ENCODE measurements around the gene SCRN2. TPM values are rescaled to one million over a fixed set of nuclear protein-coding genes. Genes with fewer than 3 reads are reported as not detected.

SCRN2 gene
- total RNA-seq, 1 donor from 2014 or later = 33.1 TPM

DNA sequence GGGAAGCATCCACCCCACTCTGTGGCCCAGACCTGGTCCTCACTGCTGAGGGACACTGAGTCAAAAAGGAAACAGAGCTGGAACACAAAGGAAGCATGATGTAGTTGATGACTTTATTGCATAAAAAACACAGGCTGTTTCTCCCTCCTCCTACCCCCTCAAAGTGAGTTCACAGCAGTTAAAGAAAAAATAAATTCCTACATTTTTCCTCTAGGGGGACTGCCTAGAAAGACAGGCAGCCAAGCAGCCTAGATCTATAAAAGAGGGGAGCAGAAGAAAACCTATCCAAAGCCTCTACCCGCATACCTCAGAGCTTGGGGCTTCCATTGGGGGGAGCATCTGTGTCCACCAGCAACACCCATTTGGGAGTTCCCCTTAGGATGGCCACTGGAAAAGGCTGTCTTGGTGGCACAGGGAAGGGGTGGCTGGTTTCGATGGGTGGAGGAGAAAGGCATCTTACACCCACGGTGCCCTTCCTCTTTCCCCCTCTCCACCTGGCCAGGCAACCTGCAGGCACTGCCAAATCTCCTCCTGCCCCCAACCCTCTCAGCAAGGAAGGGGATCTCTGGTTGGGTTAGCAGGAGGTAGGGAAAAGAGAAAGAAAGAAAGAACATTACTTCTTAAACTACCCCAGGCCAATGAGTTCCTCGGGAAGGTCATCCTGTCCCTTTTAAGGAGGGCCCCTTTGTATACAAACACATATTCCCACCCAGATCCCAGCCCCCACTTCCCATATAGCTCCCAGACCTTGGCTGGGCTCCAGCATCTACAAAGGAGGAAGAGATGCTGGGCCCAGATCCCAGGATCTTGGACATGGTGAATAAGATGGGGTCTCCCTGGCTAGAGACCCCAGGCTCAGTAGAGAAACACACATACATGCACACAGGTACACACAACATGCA, 4.0 kb upstream of the SCRN2 start:
- Histone ChIP-seq H3K4me1 (peaks cover 33% of the 10 kb centered on the region), H3K36me3 (no peaks in the 10 kb centered on the region), H3K27ac (no peak overlapping the region), H3K9me3 (no peaks in the 10 kb centered on the region), H3K4me3 (no peak overlapping the region), H3K27me3 (no peaks in the 10 kb centered on the region)
- intact Hi-C loops (cut with DNase I) = no loop called here
- DNase-seq (ENCODE audit: extremely low spot score in 2 of 2) = no peak
- TF ChIP-seq POLR2AphosphoS5 (IDR thresholded peaks at IDR 0.05; ENCODE audit: insufficient read depth in 1 of 2, low read depth in 1 of 2) (no peak), POLR2A (IDR thresholded peaks at IDR 0.05) (no peak)

- H3K4me3 ChIP-seq = no peak overlapping the region
- no peak overlapping the region for H3K27ac ChIP-seq
- no peak for DNase-seq (ENCODE audit: extremely low spot score in 2 of 2)
- H3K9me3 ChIP-seq = no peaks in the 10 kb centered on the region
- H3K36me3 ChIP-seq = no peaks in the 10 kb centered on the region
- H3K27me3 ChIP-seq = no peaks in the 10 kb centered on the region
- TF ChIP-seq, protein P1, sequence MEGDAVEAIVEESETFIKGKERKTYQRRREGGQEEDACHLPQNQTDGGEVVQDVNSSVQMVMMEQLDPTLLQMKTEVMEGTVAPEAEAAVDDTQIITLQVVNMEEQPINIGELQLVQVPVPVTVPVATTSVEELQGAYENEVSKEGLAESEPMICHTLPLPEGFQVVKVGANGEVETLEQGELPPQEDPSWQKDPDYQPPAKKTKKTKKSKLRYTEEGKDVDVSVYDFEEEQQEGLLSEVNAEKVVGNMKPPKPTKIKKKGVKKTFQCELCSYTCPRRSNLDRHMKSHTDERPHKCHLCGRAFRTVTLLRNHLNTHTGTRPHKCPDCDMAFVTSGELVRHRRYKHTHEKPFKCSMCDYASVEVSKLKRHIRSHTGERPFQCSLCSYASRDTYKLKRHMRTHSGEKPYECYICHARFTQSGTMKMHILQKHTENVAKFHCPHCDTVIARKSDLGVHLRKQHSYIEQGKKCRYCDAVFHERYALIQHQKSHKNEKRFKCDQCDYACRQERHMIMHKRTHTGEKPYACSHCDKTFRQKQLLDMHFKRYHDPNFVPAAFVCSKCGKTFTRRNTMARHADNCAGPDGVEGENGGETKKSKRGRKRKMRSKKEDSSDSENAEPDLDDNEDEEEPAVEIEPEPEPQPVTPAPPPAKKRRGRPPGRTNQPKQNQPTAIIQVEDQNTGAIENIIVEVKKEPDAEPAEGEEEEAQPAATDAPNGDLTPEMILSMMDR (IDR thresholded peaks at IDR 0.05) = no peak
- TF ChIP-seq POLR2AphosphoS5 (IDR thresholded peaks at IDR 0.05; ENCODE audit: insufficient read depth in 1 of 2, low read depth in 1 of 2) (no peak), POLR2A (IDR thresholded peaks at IDR 0.05) (no peak)
- H3K4me1 ChIP-seq = peaks cover 41% of the 10 kb centered on the region
- intact Hi-C loops (cut with DNase I) = no loop called here
Observed at GRCh38 chr17:47844227-47844626, 3.2 kb upstream of the SCRN2 start.

DNA sequence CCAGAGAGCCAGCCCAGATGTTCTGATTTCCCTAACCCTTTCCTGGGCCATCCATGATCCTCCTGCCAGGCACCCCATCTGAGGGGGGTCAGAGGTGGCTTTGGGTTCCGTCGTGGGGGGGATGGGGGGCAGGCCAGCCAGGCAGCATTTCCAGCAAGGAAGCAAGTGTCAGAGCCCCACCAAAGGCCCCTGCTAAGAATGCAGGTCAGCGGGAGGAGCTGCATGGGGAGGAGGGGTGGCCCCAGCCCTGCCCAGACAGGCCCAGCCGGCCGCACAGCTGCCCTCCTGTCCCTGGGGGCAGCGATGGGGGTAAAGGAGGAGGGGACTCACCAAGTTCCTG, 2.3 kb upstream of the SCRN2 start:
- peaks cover 0 to 7% of the 10 kb centered on the region in 2 donors for H3K36me3 ChIP-seq
- H3K9me3 ChIP-seq = no peaks in the 10 kb centered on the region
- no peak overlapping the region for H3K4me3 ChIP-seq
- intact Hi-C loops (cut with DNase I) = no loop called here
- no peak for TF ChIP-seq POLR2AphosphoS5 (IDR thresholded peaks at IDR 0.05; ENCODE audit: insufficient read depth in 1 of 2, low read depth in 1 of 2)
- no peak overlapping the region for H3K27ac ChIP-seq
- H3K4me1 ChIP-seq = peaks cover 41% of the 10 kb centered on the region
- H3K27me3 ChIP-seq = no peaks in the 10 kb centered on the region
- DNase-seq (ENCODE audit: extremely low spot score in 2 of 2) = no peak

GRCh38 chr17:47841488-47842291, 617 bp upstream of the SCRN2 start:
- H3K36me3 ChIP-seq = peaks cover 0 to 16% of the 10 kb centered on the region in 2 donors

DNA sequence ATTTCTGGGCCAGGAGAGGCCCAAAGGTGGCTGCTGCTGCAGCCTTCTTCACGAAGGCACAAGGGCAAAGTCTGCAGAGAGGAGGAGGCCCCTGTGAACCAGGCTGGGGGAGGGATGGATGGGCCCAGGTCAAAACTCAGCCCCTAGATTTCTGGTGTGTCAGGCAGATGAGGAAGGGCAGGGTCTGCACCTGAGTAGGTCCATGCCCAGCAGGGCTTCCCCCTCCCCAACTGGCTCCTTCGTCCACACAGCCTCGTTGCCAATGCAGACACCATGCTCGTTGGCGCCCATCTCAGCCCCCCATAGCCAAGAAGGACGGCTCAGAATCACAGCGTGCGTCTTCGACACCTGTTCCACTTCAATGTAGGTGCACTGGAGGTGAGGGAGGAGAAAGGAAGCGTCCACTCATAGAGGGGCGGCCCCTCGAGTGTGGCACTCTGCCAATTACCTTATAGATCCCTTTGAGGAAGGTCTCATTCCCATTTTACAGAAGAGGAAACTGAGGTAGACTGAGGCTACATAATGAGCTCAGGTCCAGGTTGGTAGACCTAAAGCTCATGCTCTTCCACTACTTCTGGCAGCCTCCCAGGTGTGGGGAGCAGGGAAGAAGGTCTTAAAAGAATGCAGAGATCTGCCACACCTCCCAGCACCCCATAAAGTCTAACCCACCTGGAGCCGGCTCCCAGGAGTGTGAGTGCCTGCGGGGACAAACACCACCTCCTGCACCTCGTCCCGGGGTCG, 902 bp downstream of the SCRN2 start:
- H3K27ac ChIP-seq = peak overlapping the region; percentile 77
- intact Hi-C loops (cut with DNase I) = loop anchor here (2.0 kb wide), 1 partner anchor 51 kb away; no protein-coding TSS in a partner anchor
- H3K27me3 ChIP-seq = no peaks in the 10 kb centered on the region
- peaks cover 29% of the 10 kb centered on the region for H3K4me1 ChIP-seq
- H3K4me3 ChIP-seq = peak overlapping the region; percentile 76 to 83
- H3K36me3 ChIP-seq = peaks cover 0 to 21% of the 10 kb centered on the region in 2 donors
- DNase-seq (ENCODE audit: extremely low spot score in 2 of 2) = no peak
- no peaks in the 10 kb centered on the region for H3K9me3 ChIP-seq
- no peak for TF ChIP-seq POLR2A (IDR thresholded peaks at IDR 0.05)
- no peak for TF ChIP-seq POLR2AphosphoS5 (IDR thresholded peaks at IDR 0.05; ENCODE audit: insufficient read depth in 1 of 2, low read depth in 1 of 2)
- TF ChIP-seq, protein P1 (IDR thresholded peaks at IDR 0.05) = no peak

More at GRCh38 chr17:47841488-47842291, 617 bp upstream of the SCRN2 start:
- H3K4me3 ChIP-seq = peak overlapping the region; percentile 76 to 83
- H3K27me3 ChIP-seq = no peaks in the 10 kb centered on the region
- DNase-seq (ENCODE audit: extremely low spot score in 2 of 2) = no peak
- H3K27ac ChIP-seq = peak overlapping the region; percentile 77
- intact Hi-C loops (cut with DNase I) = loop anchor here (2.0 kb wide), 1 partner anchor 49 kb away; no protein-coding TSS in a partner anchor
- no peak for TF ChIP-seq POLR2A (IDR thresholded peaks at IDR 0.05)
- TF ChIP-seq, protein P1 (IDR thresholded peaks at IDR 0.05) = no peak
- H3K4me1 ChIP-seq = peaks cover 32% of the 10 kb centered on the region
- no peaks in the 10 kb centered on the region for H3K9me3 ChIP-seq
